Cardiac muscle cell (in vitro differentiated cells and primary cell): ENCODE data around the gene LYPD3. TPM values are rescaled to one million over a fixed set of nuclear protein-coding genes. Genes with fewer than 3 reads are reported as not detected.

Experiments
- DNase-seq, 2 donors: peaks; one replicate each; pipeline versions ENCODE4 v3.0.0 to v3.0.0-alpha.2; 2010 to 2017; ENCODE audit warnings: low read depth in 1 of 2, low spot score in 1 of 2
- H3K27ac ChIP-seq: fragments of 200-600 bp; sonication (generic); 2 replicates; pipeline ENCODE4 v1.5.1; 2016
- H3K27me3 ChIP-seq: fragments of 200-600 bp; sonication (generic); 2 replicates; pipeline ENCODE4 v1.6.0; 2016; ENCODE audit warnings: control low read depth
- H3K36me3 ChIP-seq: fragments of 200-600 bp; sonication (generic); 2 replicates; pipeline ENCODE4 v1.5.1; 2016; ENCODE audit warnings: control low read depth
- H3K4me1 ChIP-seq: fragments of 200-600 bp; sonication (generic); 2 replicates; pipeline ENCODE4 v1.8.1; 2017; ENCODE audit warnings: low read depth, mild to moderate bottlenecking, mixed run types
- H3K4me3 ChIP-seq: fragments of 200-600 bp; sonication (generic); 2 replicates; pipeline ENCODE4 v1.5.1; 2016; ENCODE audit warnings: mild to moderate bottlenecking
- H3K9me3 ChIP-seq: fragments of 200-600 bp; sonication (generic); 2 replicates; pipeline ENCODE4 v1.5.1; 2017; ENCODE audit warnings: low read depth, mild to moderate bottlenecking, control low read depth
- CTCF ChIP-seq: IDR thresholded peaks from 2 replicates; pipeline ENCODE4 v1.5.1; 2012; ENCODE audit warnings: low read depth, mild to moderate bottlenecking, low read length
- polyA plus RNA-seq: library from polyadenylated mRNA; unstranded; fragments of >200 nt; fragmentation: Nextera tagmentation; extraction: Ambion mirVana; gene quantifications from 2 replicates; pipeline ENCODE4 v1.2.1, GENCODE V29; 2016
- total RNA-seq: library from RNA; depleted of rRNA; stranded (reverse); fragments of >200 nt; gene quantifications from 2 replicates; pipeline ENCODE4 v1.2.3, GENCODE V29; 2016

Gene LYPD3
- total and polyA plus RNA-seq, 2 experiments from 2014 or later, result 0.73 to 3.2 TPM

- H3K4me3 ChIP-seq, result no peak overlapping the region
- no peaks in the 10 kb centered on the region for H3K36me3 ChIP-seq
- DNase-seq, result no peak
- H3K9me3 ChIP-seq, result no peaks in the 10 kb centered on the region
- H3K27me3 ChIP-seq, result peaks cover 12% of the 10 kb centered on the region
- no peak overlapping the region for H3K27ac ChIP-seq
- no peak for TF ChIP-seq CTCF
- no peaks in the 10 kb centered on the region for H3K4me1 ChIP-seq
Observed at GRCh38 chr19:43467276-43467675, 1.9 kb upstream of the LYPD3 start.

GRCh38 chr19:43466793-43467192 lies 1.4 kb upstream of the LYPD3 start:
- Histone ChIP-seq H3K27me3 (peaks cover 12% of the 10 kb centered on the region), H3K4me1 (no peaks in the 10 kb centered on the region), H3K4me3 (no peak overlapping the region), H3K9me3 (no peaks in the 10 kb centered on the region), H3K27ac (no peak overlapping the region), H3K36me3 (no peaks in the 10 kb centered on the region)
- no peak for DNase-seq
- no peak for TF ChIP-seq CTCF

GRCh38 chr19:43464134-43464775 lies 1.2 kb downstream of the LYPD3 start:
- Histone ChIP-seq H3K4me3 (peak overlapping the region; percentile 56), H3K9me3 (no peaks in the 10 kb centered on the region), H3K4me1 (no peaks in the 10 kb centered on the region), H3K27me3 (peaks cover 12% of the 10 kb centered on the region), H3K36me3 (no peaks in the 10 kb centered on the region), H3K27ac (peak overlapping the region; percentile 41)
- DNase-seq, result peak in 1 of 2 donors; percentile 84
- TF ChIP-seq CTCF, result no peak

GRCh38 chr19:43463381-43464133 lies 1.9 kb downstream of the LYPD3 start:
- Histone ChIP-seq H3K9me3 (no peaks in the 10 kb centered on the region), H3K36me3 (no peaks in the 10 kb centered on the region), H3K4me3 (peak overlapping the region; percentile 56), H3K4me1 (no peaks in the 10 kb centered on the region), H3K27me3 (peaks cover 12% of the 10 kb centered on the region), H3K27ac (peak overlapping the region; percentile 41)
- TF ChIP-seq CTCF, result no peak
- DNase-seq, result peak; percentile 96

GRCh38 chr19:43462785-43463380 lies 2.5 kb downstream of the LYPD3 start:
- TF ChIP-seq CTCF, result no peak
- DNase-seq, result no peak
- no peaks in the 10 kb centered on the region for H3K4me1 ChIP-seq
- H3K27me3 ChIP-seq, result peaks cover 12% of the 10 kb centered on the region
- H3K27ac ChIP-seq, result no peak overlapping the region
- no peaks in the 10 kb centered on the region for H3K9me3 ChIP-seq
- peak overlapping the region; percentile 56 for H3K4me3 ChIP-seq
- no peaks in the 10 kb centered on the region for H3K36me3 ChIP-seq
